HCT116 (cell line): ENCODE measurements around the gene ZNF575. TPM values are rescaled to one million over a fixed set of nuclear protein-coding genes. Genes with fewer than 3 reads are reported as not detected.
"Not testable (repeated sequence)": the region's sequence is repeated elsewhere in the genome, so short reads cannot be mapped to it uniquely, and the experiment has no call there.

Experiments used
- ATAC-seq: fragments of 200-7000 bp; cut with Tn5 transposase; 2 replicates; pipeline ENCODE4 v1.9.1; 2020; ENCODE audit warnings: mild to moderate bottlenecking, moderate library complexity
- BruUV-seq: library from RNA; stranded (reverse); fragments of 400-500 nt; replicated peaks from 2 replicates; lab custom pipeline; 2021; lab: Mats Ljungman, UMichigan
- CTCF ChIA-PET: fragments of 300-600 bp; sonication (Branson Sonifier 250); formaldehyde crosslinking; loops from one replicate; lab custom pipeline; 2021; ENCODE audit warnings: antibody characterized with exemption; lab: Charles Lee
- POLR2A ChIA-PET: fragments of 300-600, 350-600 bp; sonication (Branson Sonifier 250); formaldehyde crosslinking; loops from one replicate; lab custom pipeline; 2021; ENCODE audit warnings: antibody characterized with exemption; lab: Charles Lee
- RAD21 ChIA-PET, 2 experiments: fragments of 300-600 bp; sonication (Branson Sonifier 250); formaldehyde crosslinking; loops; one replicate each; lab custom pipeline; 2023; ENCODE audit warnings: low total read pairs in 2 of 2; ENCODE audit not compliant: uncharacterized antibody in 2 of 2, unreplicated experiment in 2 of 2, low non-redundant PET in 1 of 2; lab: Charles Lee
- DNase-seq: peaks from one replicate; pipeline ENCODE4 v3.0.0-alpha.2; 2010; ENCODE audit warnings: low read depth, low spot score
- H2AFZ ChIP-seq: fragments of 200-600 bp; shearing (Covaris generic), sonication (generic); 2 replicates; pipeline ENCODE4 v1.6.1; 2017; ENCODE audit warnings: low read depth, mixed run types, mixed read lengths, antibody characterized with exemption, low read length; ENCODE audit not compliant: poor library complexity, severe bottlenecking
- H3K27ac ChIP-seq: 2 replicates; pipeline ENCODE4 v1.5.1; 2012; ENCODE audit warnings: low read depth, low read length
- H3K27me3 ChIP-seq: fragments of 200-600 bp; sonication (generic); 2 replicates; pipeline ENCODE4 v1.6.1; 2016; ENCODE audit warnings: mixed run types, low read length, mixed read lengths; ENCODE audit not compliant: insufficient read depth
- H3K36me3 ChIP-seq, 2 experiments: fragments of 200-500 bp in 1 of 2; fragments of 200-600 bp in 1 of 2; sonication (Bioruptor generic) in 1 of 2; sonication (generic) in 1 of 2; 2 replicates each; pipeline versions ENCODE4 v1.5.1 to v1.6.1; 2014 to 2016; ENCODE audit warnings: low read length in 2 of 2, inconsistent platforms in 1 of 2, mixed read lengths in 1 of 2, mixed run types in 1 of 2; ENCODE audit not compliant: insufficient read depth in 2 of 2, control insufficient read depth in 1 of 2
- H3K4me1 ChIP-seq, 2 experiments: fragments of 200-600 bp in 1 of 2; sonication (generic) in 1 of 2; 2 replicates each; pipeline versions ENCODE4 v1.5.1 to v1.6.1; 2012 to 2017; ENCODE audit warnings: low read length in 2 of 2, inconsistent platforms in 1 of 2, mild to moderate bottlenecking in 1 of 2, mixed read lengths in 1 of 2, mixed run types in 1 of 2, moderate library complexity in 1 of 2; ENCODE audit not compliant: insufficient read depth in 2 of 2, control insufficient read depth in 1 of 2
- H3K4me2 ChIP-seq: fragments of 200-600 bp; sonication (generic); 2 replicates; pipeline ENCODE4 v1.6.1; 2017; ENCODE audit warnings: mixed run types, low read length, mixed read lengths
- H3K4me3 ChIP-seq, 2 experiments: fragments of 200-600 bp in 1 of 2; sonication (generic) in 1 of 2; replicated peaks in 1 of 2; 2 replicates each; pipeline ENCODE4 v1.5.1; 2011 to 2016; ENCODE audit warnings: low read length in 2 of 2, control low read depth in 1 of 2, low read depth in 1 of 2, mild to moderate bottlenecking in 1 of 2, mixed read lengths in 1 of 2, mixed run types in 1 of 2
- H3K79me2 ChIP-seq: fragments of 200-600 bp; sonication (generic); 2 replicates; pipeline ENCODE4 v1.6.1; 2017; ENCODE audit warnings: mild to moderate bottlenecking, mixed run types, low read length, moderate library complexity, mixed read lengths; ENCODE audit not compliant: insufficient read depth
- H3K9ac ChIP-seq: fragments of 200-600 bp; sonication (generic); 2 replicates; pipeline ENCODE4 v1.6.1; 2016; ENCODE audit warnings: low read length, mixed read lengths
- H3K9me2 ChIP-seq: fragments of 200-600 bp; sonication (generic), shearing (Covaris generic); 2 replicates; pipeline ENCODE4 v1.6.1; 2017; ENCODE audit warnings: mixed run types, mild to moderate bottlenecking, moderate library complexity; ENCODE audit not compliant: insufficient read depth
- H3K9me3 ChIP-seq, 2 experiments: fragments of 200-500 bp in 1 of 2; fragments of 200-600 bp in 1 of 2; sonication (Bioruptor generic) in 1 of 2; sonication (generic) in 1 of 2; 2 replicates each; pipeline ENCODE4 v1.6.1; 2014 to 2017; ENCODE audit warnings: low read length in 2 of 2, mixed read lengths in 2 of 2, inconsistent platforms in 1 of 2, low read depth in 1 of 2, mild to moderate bottlenecking in 1 of 2, mixed run types in 1 of 2, moderate library complexity in 1 of 2; ENCODE audit not compliant: control insufficient read depth in 1 of 2, insufficient read depth in 1 of 2
- H4K20me1 ChIP-seq: fragments of 200-600 bp; sonication (generic), shearing (Covaris generic); 2 replicates; pipeline ENCODE4 v1.6.1; 2017; ENCODE audit warnings: mixed run types, mild to moderate bottlenecking, moderate library complexity; ENCODE audit not compliant: insufficient read depth
- EGR1 ChIP-seq: IDR thresholded peaks from 2 replicates; pipeline ENCODE4 v1.6.1; 2012; ENCODE audit warnings: low read depth
- ELF1 ChIP-seq: IDR thresholded peaks from 2 replicates; pipeline ENCODE4 v1.6.1; 2012; ENCODE audit warnings: low read depth, borderline replicate concordance
- JUND ChIP-seq: IDR thresholded peaks from 2 replicates; pipeline ENCODE4 v1.6.1; 2012
- intact Hi-C: fragments of 100-400 bp; cut with micrococcal nuclease; formaldehyde crosslinking; loops from 2 replicates; pipeline ENCODE4 v1.10.0; 2022
- total RNA-seq: library from RNA; stranded (reverse); gene quantifications from one replicate; pipeline ENCODE4 v1.2.1, GENCODE V29; 2021; ENCODE audit not compliant: unreplicated experiment
- TF ChIP-seq, protein P1 (sequence below): IDR thresholded peaks from 2 replicates; pipeline ENCODE4 v1.6.1; 2012

Gene ZNF575
- total RNA-seq, 1 experiment from 2014 or later, result 1.9 TPM

DNA sequence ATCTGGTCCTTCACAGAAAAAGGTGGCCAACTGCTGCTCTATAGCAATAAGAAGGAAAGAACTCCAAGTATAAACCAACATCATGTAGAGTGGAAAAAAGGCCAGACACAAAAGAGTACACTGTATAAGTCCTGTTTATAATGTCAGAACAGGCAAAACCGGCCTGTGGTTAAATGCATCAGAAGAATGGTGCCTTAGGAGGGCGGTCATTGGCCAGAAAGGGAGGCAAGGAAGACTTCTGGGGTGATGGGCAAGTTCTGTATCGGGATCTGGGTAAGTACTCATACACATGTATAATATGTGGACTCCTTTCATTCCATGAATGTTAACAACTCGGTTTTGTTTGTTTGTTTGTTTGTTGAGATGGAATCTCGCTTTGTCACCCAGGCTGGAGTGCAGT lies 10.1 kb upstream of the ZNF575 start:
- peak overlapping the region; percentile 61 for H3K4me2 ChIP-seq
- CTCF ChIA-PET, result interaction anchor here (6.3 kb wide), 1 partner anchor 76 kb away, joined by 225 read pairs; no protein-coding TSS in a partner anchor
- no peaks in the 10 kb centered on the region for H3K9me2 ChIP-seq
- POLR2A ChIA-PET, result no interaction called here
- peak overlapping the region; percentile 22; the same call in 1 of the 2 replicates for H3K27ac ChIP-seq
- TF ChIP-seq JUND (no peak), EGR1 (no peak), ELF1 (no peak)
- TF ChIP-seq, protein P1, sequence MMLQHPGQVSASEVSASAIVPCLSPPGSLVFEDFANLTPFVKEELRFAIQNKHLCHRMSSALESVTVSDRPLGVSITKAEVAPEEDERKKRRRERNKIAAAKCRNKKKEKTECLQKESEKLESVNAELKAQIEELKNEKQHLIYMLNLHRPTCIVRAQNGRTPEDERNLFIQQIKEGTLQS, result no peak
- no peak overlapping the region for H3K9ac ChIP-seq
- peaks cover 27 to 53% of the 10 kb centered on the region in 2 experiments for H3K4me1 ChIP-seq
- BruUV-seq, result no TSS peak
- H2AFZ ChIP-seq, result no peak overlapping the region
- no peaks in the 10 kb centered on the region for H3K9me3 ChIP-seq
- ATAC-seq (no peak), DNase-seq (no peak)
- intact Hi-C loops, result no loop called here
- H3K27me3 ChIP-seq, result no peaks in the 10 kb centered on the region
- peaks cover 53% of the 10 kb centered on the region for H3K79me2 ChIP-seq
- no peaks in the 10 kb centered on the region; a peak in 1 of 4 replicates for H3K36me3 ChIP-seq
- no peaks in the 10 kb centered on the region for H4K20me1 ChIP-seq
- no peak overlapping the region for H3K4me3 ChIP-seq
- RAD21 ChIA-PET, result no interaction called here

DNA sequence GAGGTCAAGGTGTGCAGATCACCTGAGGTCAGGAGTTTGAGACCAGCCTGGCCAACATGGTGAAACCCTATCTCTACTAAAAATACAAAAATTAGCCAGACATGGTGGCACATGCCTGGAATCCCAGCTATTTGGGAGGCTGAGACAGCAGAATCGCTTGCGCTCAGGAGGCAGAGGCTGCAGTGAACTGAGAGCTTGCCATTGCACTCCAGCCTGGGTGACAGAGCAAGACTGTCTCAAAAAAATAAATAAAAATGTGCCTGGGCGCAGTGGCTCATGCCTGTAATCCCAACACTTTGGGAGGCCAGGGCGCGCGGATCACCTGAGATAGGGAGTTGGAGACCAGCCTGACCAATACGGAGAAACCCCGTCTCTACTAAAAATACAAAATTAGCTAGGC lies 9.3 kb upstream of the ZNF575 start:
- Histone ChIP-seq H3K79me2 (peaks cover 49% of the 10 kb centered on the region), H3K27ac (peak overlapping the region; percentile 22; the same call in 1 of the 2 replicates), H3K4me1 (peaks cover 27 to 55% of the 10 kb centered on the region in 2 experiments), H3K4me2 (peak overlapping the region; percentile 61), H3K4me3 (peak overlapping the region in 1 of 2 experiments; percentile 31; a peak in 1 of 4 replicates), H3K9ac (peak overlapping the region; percentile 36; the same call in 1 of the 2 replicates)
- intact Hi-C loops, H3K9me3 ChIP-seq, H4K20me1 ChIP-seq, DNase-seq, H3K36me3 ChIP-seq, H2AFZ ChIP-seq, ATAC-seq, BruUV-seq, H3K27me3 ChIP-seq, H3K9me2 ChIP-seq, POLR2A ChIA-PET: not testable (repeated sequence)
- ChIA-PET CTCF (interaction anchor here (2.3 kb wide), 1 partner anchor 77 kb away, joined by 11 read pairs; no protein-coding TSS in a partner anchor), RAD21 (interaction anchor here in 1 of 2 experiments (1.5 kb wide), 1 partner anchor 76 kb away, joined by 5 read pairs; no protein-coding TSS in a partner anchor)
